ENCODE measurements around the gene DENND5B.

DENND5B gene

DNA sequence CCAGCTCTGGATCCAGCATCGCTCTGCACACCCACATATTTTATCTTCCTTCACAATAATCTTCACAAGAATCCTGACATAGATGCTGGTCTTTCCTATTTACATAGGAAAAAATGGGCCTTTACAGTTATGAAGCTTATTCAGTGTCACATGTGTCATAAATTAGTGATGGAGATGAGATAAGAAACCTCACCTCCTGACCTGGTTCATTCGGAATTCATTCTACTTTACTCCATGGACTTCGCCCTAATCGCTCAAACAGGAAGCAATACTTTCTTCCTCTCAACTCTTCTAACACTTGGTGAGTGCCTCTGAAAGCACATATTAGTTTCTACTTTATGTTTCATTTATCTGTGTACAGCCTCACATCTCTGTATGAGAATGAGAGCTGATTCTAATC lies 253.0 kb downstream of the DENND5B start:
- TF ChIP-seq, protein P1, sequence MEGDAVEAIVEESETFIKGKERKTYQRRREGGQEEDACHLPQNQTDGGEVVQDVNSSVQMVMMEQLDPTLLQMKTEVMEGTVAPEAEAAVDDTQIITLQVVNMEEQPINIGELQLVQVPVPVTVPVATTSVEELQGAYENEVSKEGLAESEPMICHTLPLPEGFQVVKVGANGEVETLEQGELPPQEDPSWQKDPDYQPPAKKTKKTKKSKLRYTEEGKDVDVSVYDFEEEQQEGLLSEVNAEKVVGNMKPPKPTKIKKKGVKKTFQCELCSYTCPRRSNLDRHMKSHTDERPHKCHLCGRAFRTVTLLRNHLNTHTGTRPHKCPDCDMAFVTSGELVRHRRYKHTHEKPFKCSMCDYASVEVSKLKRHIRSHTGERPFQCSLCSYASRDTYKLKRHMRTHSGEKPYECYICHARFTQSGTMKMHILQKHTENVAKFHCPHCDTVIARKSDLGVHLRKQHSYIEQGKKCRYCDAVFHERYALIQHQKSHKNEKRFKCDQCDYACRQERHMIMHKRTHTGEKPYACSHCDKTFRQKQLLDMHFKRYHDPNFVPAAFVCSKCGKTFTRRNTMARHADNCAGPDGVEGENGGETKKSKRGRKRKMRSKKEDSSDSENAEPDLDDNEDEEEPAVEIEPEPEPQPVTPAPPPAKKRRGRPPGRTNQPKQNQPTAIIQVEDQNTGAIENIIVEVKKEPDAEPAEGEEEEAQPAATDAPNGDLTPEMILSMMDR (IDR thresholded peaks at IDR 0.05) = no peak

All from LNCAP (cell line).